Ovary (tissue), 9 donors: ENCODE results near the gene CNBP. TPM values are rescaled to one million over a fixed set of nuclear protein-coding genes. Genes with fewer than 3 reads are reported as not detected.

ENCODE experiments used
- DNase-seq, 5 donors: peaks; one replicate each; pipeline ENCODE4 v3.0.0-alpha.2; 2019 to 2020
- H3K27ac ChIP-seq, 2 donors: fragments of 200-600 bp; one replicate each; pipeline versions ENCODE4 v1.5.1 to v1.8.0; 2019 to 2022
- H3K27me3 ChIP-seq: fragments of 200-600 bp; one replicate; pipeline ENCODE4 v1.8.0; 2022
- H3K36me3 ChIP-seq: fragments of 200-600 bp; sonication (generic); one replicate; pipeline ENCODE4 v1.5.1; 2019
- H3K4me1 ChIP-seq: one replicate; pipeline ENCODE4 v1.8.1; 2013; ENCODE audit warnings: mild to moderate bottlenecking, moderate library complexity; ENCODE audit not compliant: insufficient read depth
- H3K4me3 ChIP-seq: fragments of 200-600 bp; sonication (generic); one replicate; pipeline ENCODE4 v1.5.1; 2017
- H3K9me3 ChIP-seq, 2 donors: fragments of 200-600 bp in 1 of 2; sonication (generic) in 1 of 2; one replicate each; pipeline versions ENCODE4 v1.5.1 to v1.8.1; 2013 to 2019; ENCODE audit warnings: mild to moderate bottlenecking in 1 of 2, moderate library complexity in 1 of 2
- EP300 ChIP-seq: sonication (generic); formaldehyde crosslinking; IDR thresholded peaks from one replicate; pipeline ENCODE4 v1.6.1; 2017; ENCODE audit warnings: antibody characterized with exemption
- POLR2A ChIP-seq: fragments of 450-650 bp; IDR thresholded peaks from one replicate; pipeline ENCODE4 v1.6.1; 2017; ENCODE audit warnings: antibody characterized with exemption, mild to moderate bottlenecking, moderate library complexity
- WGBS, 3 donors: extraction: QIAGEN DNeasy Blood & Tissue Kit in 1 of 3; methylation state at CpG; one replicate each; pipeline versions ENCODE4 v1.1.5 to v1.1.7; 2013 to 2017; 5-methylcytosine and 5-hydroxymethylcytosine counted together
- intact Hi-C, 4 donors: fragments of 100-400 bp; cut with DNase I; formaldehyde crosslinking; loops; one replicate each; pipeline versions ENCODE4 v1.11.0 to v1.15.1; 2022 to 2023
- polyA plus RNA-seq, 2 donors: library from polyadenylated mRNA; stranded (reverse); fragments of 200-250 nt in 1 of 2; fragments of 350-450 nt in 1 of 2; fragmentation: Illumina TruSeq in 1 of 2; extraction: RNeasy Lipid Tissue Mini Kit (QIAGEN cat#74804) in 1 of 2; gene quantifications; one replicate each; pipeline ENCODE4 v1.2.3, GENCODE V29; 2013 to 2014
- total RNA-seq, 7 donors: library from RNA; depleted of rRNA in 2 of 7; stranded (reverse); fragments of >200 nt in 2 of 7; fragmentation: NEBNext Ultra II Directional in 3 of 7; extraction: Animal tissue kit (Norgen Biotek cat#: 25700) in 3 of 7; gene quantifications; one replicate each; pipeline versions ENCODE4 v1.1.0 to v1.2.4, GENCODE V29; 2016 to 2023
- TF ChIP-seq, protein P1 (sequence below), 3 donors: fragments of 450-650 bp in 2 of 3; fragments of 200-600 bp in 1 of 3; IDR thresholded peaks; one replicate each; pipeline versions ENCODE4 v1.5.1 to v1.8.0; 2016 to 2022; ENCODE audit warnings: antibody characterized with exemption in 3 of 3, mild to moderate bottlenecking in 1 of 3
- donor health status: DM: no; HTN: no; CAD: no; lungs with moderate emphysema.
- donor health status: DM: no; HTN: no; CAD: no.
- donor health status: Bipolar disorder and iron deficiency.
- donor health status: DM: yes; HTN: yes; CAD: no.
- donor health status: DM: no; HTN: no; CAD: no.
- donor health status: DM: yes; HTN: yes; CAD: no.

The CNBP gene
- total and polyA plus RNA-seq, 9 donors, result 383 to 540 (median 467) TPM

DNA sequence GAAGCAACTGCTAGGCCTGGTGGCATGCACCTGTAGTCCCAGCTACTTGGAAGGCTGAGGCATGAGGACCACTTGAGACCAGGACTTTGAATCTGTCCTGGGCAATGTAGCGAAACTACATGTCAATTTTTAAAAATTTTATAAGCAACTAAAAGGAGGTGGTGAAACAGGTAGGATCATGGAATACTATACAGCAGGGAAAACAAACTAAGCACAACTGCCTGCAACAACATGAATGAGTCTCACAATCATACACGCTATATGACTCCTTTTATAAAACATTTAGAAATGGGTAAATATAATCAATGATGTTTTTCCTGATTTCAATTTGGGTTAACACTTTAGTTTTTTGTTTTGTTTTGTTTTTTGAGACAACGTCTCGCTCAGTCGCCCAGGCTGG lies 29.5 kb upstream of the CNBP start:
- no peak overlapping the region for H3K4me3 ChIP-seq
- DNase-seq, result no peak
- intact Hi-C loops, result no loop called here
- no peak overlapping the region for H3K27ac ChIP-seq
- 91 to 96% (median 91%) methylated on average over 5 of the region's 5 CpGs for WGBS, 3 donors
- H3K36me3 ChIP-seq, result no peaks in the 10 kb centered on the region
- no peaks in the 10 kb centered on the region for H3K9me3 ChIP-seq
- H3K4me1 ChIP-seq, result peaks cover 5% of the 10 kb centered on the region
- H3K27me3 ChIP-seq, result no peaks in the 10 kb centered on the region
- TF ChIP-seq, protein P1, sequence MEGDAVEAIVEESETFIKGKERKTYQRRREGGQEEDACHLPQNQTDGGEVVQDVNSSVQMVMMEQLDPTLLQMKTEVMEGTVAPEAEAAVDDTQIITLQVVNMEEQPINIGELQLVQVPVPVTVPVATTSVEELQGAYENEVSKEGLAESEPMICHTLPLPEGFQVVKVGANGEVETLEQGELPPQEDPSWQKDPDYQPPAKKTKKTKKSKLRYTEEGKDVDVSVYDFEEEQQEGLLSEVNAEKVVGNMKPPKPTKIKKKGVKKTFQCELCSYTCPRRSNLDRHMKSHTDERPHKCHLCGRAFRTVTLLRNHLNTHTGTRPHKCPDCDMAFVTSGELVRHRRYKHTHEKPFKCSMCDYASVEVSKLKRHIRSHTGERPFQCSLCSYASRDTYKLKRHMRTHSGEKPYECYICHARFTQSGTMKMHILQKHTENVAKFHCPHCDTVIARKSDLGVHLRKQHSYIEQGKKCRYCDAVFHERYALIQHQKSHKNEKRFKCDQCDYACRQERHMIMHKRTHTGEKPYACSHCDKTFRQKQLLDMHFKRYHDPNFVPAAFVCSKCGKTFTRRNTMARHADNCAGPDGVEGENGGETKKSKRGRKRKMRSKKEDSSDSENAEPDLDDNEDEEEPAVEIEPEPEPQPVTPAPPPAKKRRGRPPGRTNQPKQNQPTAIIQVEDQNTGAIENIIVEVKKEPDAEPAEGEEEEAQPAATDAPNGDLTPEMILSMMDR (IDR thresholded peaks at IDR 0.05), result no peak
- TF ChIP-seq EP300, result no peak
- no peak for TF ChIP-seq POLR2A

DNA sequence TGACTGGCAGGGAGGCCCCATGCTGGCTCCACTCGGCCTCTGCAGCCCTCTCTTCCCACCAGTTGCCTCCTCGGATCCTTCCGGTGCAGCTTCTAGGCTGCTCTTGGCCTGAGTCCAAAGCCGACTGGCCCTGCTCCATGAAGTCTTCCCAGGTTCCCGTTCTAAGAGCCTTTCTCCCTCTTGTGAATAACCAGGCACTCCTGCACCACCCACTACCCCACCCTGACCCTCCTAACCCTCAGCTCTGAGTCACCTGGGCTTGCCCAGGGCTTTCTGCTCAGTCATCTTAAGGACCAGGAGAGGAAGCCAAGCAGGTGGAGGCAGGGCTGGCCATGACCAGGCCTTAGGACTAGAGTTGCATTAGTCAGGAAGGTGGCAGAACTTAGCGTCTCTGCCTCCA lies 28.1 kb upstream of the CNBP start:
- intact Hi-C loops, result no loop called here
- 16 to 17% (median 17%) methylated on average over 6 of the region's 6 CpGs for WGBS, 3 donors
- Histone ChIP-seq H3K27ac (peak overlapping the region in 1 of 2 donors; percentile 18), H3K4me3 (no peak overlapping the region), H3K36me3 (no peaks in the 10 kb centered on the region), H3K4me1 (peaks cover 8% of the 10 kb centered on the region), H3K9me3 (no peaks in the 10 kb centered on the region), H3K27me3 (no peaks in the 10 kb centered on the region)
- TF ChIP-seq, protein P1 (IDR thresholded peaks at IDR 0.05), result no peak
- no peak for TF ChIP-seq POLR2A
- no peak for TF ChIP-seq EP300
- peak; percentile 82 to 88 (median 85) for DNase-seq

DNA sequence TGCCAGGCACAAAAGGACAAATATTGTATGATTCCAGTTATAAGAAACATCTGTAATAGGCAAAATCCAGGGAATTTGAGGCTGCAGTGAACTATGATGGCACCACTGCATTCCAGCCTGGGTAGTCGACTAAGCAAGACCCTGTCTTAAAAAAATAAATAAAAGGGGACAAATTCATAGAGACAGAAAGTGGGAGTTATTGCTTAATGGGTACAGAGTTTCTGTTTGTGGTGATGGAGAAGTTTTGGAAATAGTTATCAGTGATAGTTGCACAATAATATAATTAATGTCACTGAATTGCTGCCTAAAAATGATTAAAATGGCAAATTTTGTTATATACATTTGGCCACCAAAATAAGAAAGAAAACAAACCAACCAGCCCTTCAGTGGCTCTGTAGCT lies 27.6 kb upstream of the CNBP start:
- H3K4me1 ChIP-seq, result peaks cover 8% of the 10 kb centered on the region
- H3K27me3 ChIP-seq, result no peaks in the 10 kb centered on the region
- H3K27ac ChIP-seq, result peak overlapping the region in 1 of 2 donors; percentile 18
- no peaks in the 10 kb centered on the region for H3K36me3 ChIP-seq
- TF ChIP-seq POLR2A, result no peak
- TF ChIP-seq, protein P1 (IDR thresholded peaks at IDR 0.05), result no peak
- TF ChIP-seq EP300, result no peak
- H3K4me3 ChIP-seq, result no peak overlapping the region
- intact Hi-C loops, result no loop called here
- DNase-seq, result no peak
- no peaks in the 10 kb centered on the region for H3K9me3 ChIP-seq
- WGBS, 3 donors, result 19 to 35% (median 28%) methylated on average over 1 of the region's 1 CpG

DNA sequence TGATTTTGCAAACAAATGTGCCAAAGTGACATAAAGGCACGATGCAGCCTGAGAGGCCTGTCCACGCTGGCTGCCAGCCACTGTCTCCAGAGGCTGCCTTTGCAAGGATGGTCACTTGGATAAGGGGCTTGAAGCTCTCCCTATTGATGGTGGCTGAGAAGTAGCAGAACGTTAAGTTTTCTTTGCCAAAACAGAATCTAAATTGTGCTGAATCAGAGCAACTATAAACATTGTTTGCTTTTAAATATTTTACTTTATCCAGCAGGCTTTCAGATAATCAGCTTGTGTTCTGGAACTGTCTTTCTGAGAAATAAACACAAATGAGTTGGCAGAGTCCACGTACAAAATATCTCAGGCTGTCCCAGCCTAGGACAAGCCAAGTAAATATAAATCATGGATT lies 23.8 kb upstream of the CNBP start:
- peak overlapping the region in 1 of 2 donors; percentile 38 for H3K27ac ChIP-seq
- WGBS, 3 donors, result 8 to 12% (median 11%) methylated on average over 4 of the region's 4 CpGs
- DNase-seq, result peak in 1 of 5 donors; percentile 53

More for the DNA sequence above, 23.8 kb upstream of the CNBP start:
- no peaks in the 10 kb centered on the region for H3K27me3 ChIP-seq
- intact Hi-C loops, result no loop called here
- H3K4me3 ChIP-seq, result no peak overlapping the region
- no peaks in the 10 kb centered on the region for H3K36me3 ChIP-seq
- H3K9me3 ChIP-seq, result no peaks in the 10 kb centered on the region
- peaks cover 8% of the 10 kb centered on the region for H3K4me1 ChIP-seq
- TF ChIP-seq POLR2A, result no peak
- TF ChIP-seq, protein P1 (IDR thresholded peaks at IDR 0.05), result no peak
- no peak for TF ChIP-seq EP300
